Muscle of leg (tissue), 11 donors: Measurements from ENCODE around the gene NOTCH2. TPM values are rescaled to one million over a fixed set of nuclear protein-coding genes. Genes with fewer than 3 reads are reported as not detected.

Source experiments
- DNase-seq: peaks from one replicate; pipeline ENCODE4 v3.0.0; 2013
- H3K27ac ChIP-seq: one replicate; pipeline ENCODE4 v1.5.1; 2013; ENCODE audit warnings: mild to moderate bottlenecking, low read length, control low read depth
- H3K27me3 ChIP-seq: one replicate; pipeline ENCODE4 v1.6.1; 2013; ENCODE audit warnings: low read length; ENCODE audit not compliant: control insufficient read depth, insufficient read depth
- H3K36me3 ChIP-seq: one replicate; pipeline ENCODE4 v1.6.1; 2013; ENCODE audit warnings: low read length; ENCODE audit not compliant: control insufficient read depth, insufficient read depth
- H3K4me1 ChIP-seq: one replicate; pipeline ENCODE4 v1.6.1; 2013; ENCODE audit warnings: low read length; ENCODE audit not compliant: control insufficient read depth, insufficient read depth
- H3K4me3 ChIP-seq: one replicate; pipeline ENCODE4 v1.5.1; 2013; ENCODE audit warnings: low read length, control low read depth
- H3K9me3 ChIP-seq: replicated peaks from 2 replicates; pipeline ENCODE4 v1.6.1; 2013; ENCODE audit warnings: low read depth, low read length; ENCODE audit not compliant: control insufficient read depth
- WGBS: methylation state at CpG from one replicate; pipeline ENCODE4 v1.1.5; 2013; ENCODE audit warnings: missing lambda C conversion rate; ENCODE audit not compliant: insufficient coverage; 5-methylcytosine and 5-hydroxymethylcytosine counted together
- polyA plus RNA-seq, 8 donors: library from polyadenylated mRNA; unstranded; fragments of 120-200 nt; gene quantifications; one replicate each; pipeline versions ENCODE4 v1.2.1 to v1.2.3, GENCODE V29; 2013; ENCODE audit warnings: inconsistent platforms in 1 of 8, low replicate concordance in 1 of 8; ENCODE audit not compliant: insufficient read length in 8 of 8, insufficient read depth in 1 of 8
- total RNA-seq: library from RNA; stranded (reverse); fragments of 120-200 nt; gene quantifications from one replicate; pipeline ENCODE4 v1.2.4, GENCODE V29; 2013

Gene NOTCH2
- total and polyA plus RNA-seq, 9 donors = 34.9 to 79.5 (median 59.4) TPM

GRCh38 chr1:119946724-119947123, 122.7 kb downstream of the NOTCH2 start:
- H3K9me3 ChIP-seq = no peaks in the 10 kb centered on the region
- no CpG with 5 or more reads among the region's 1 CpG for WGBS
- H3K36me3 ChIP-seq = peaks cover 28% of the 10 kb centered on the region
- no peak for DNase-seq
- no peak overlapping the region for H3K27ac ChIP-seq
- no peak overlapping the region for H3K4me3 ChIP-seq
- no peaks in the 10 kb centered on the region for H3K4me1 ChIP-seq
- H3K27me3 ChIP-seq = no peaks in the 10 kb centered on the region

- Histone ChIP-seq H3K9me3 (no peaks in the 10 kb centered on the region), H3K4me1 (no peaks in the 10 kb centered on the region), H3K27me3 (no peaks in the 10 kb centered on the region), H3K4me3 (no peak overlapping the region), H3K36me3 (peaks cover 24% of the 10 kb centered on the region), H3K27ac (no peak overlapping the region)
- DNase-seq = no peak
- WGBS = no CpG with 5 or more reads among the region's 2 CpGs
These were observed 126.2 kb downstream of the NOTCH2 start for GRCh38 chr1:119943216-119943615.

- 66% methylated on average over 3 of the region's 4 CpGs for WGBS
- H3K36me3 ChIP-seq = peaks cover 35% of the 10 kb centered on the region
These were observed 128.1 kb downstream of the NOTCH2 start for GRCh38 chr1:119941392-119941791.

GRCh38 chr1:119940697-119941096, 128.8 kb downstream of the NOTCH2 start:
- Histone ChIP-seq H3K4me3 (no peak overlapping the region), H3K36me3 (peaks cover 42% of the 10 kb centered on the region)

More at GRCh38 chr1:119941392-119941791, 128.1 kb downstream of the NOTCH2 start:
- no peaks in the 10 kb centered on the region for H3K9me3 ChIP-seq
- H3K4me1 ChIP-seq = no peaks in the 10 kb centered on the region
- H3K4me3 ChIP-seq = no peak overlapping the region
- DNase-seq = no peak
- H3K27me3 ChIP-seq = no peaks in the 10 kb centered on the region
- H3K27ac ChIP-seq = no peak overlapping the region

GRCh38 chr1:119937198-119937597, 132.3 kb downstream of the NOTCH2 start:
- Histone ChIP-seq H3K4me3 (no peak overlapping the region), H3K9me3 (peaks cover 9% of the 10 kb centered on the region), H3K4me1 (no peaks in the 10 kb centered on the region), H3K27me3 (no peaks in the 10 kb centered on the region), H3K27ac (no peak overlapping the region), H3K36me3 (peaks cover 58% of the 10 kb centered on the region)
- DNase-seq = no peak
- WGBS = 89% methylated on average over 5 of the region's 5 CpGs

More at GRCh38 chr1:119940697-119941096, 128.8 kb downstream of the NOTCH2 start:
- no peaks in the 10 kb centered on the region for H3K27me3 ChIP-seq
- no peak for DNase-seq
- no peak overlapping the region for H3K27ac ChIP-seq
- H3K9me3 ChIP-seq = no peaks in the 10 kb centered on the region
- no peaks in the 10 kb centered on the region for H3K4me1 ChIP-seq

DNA sequence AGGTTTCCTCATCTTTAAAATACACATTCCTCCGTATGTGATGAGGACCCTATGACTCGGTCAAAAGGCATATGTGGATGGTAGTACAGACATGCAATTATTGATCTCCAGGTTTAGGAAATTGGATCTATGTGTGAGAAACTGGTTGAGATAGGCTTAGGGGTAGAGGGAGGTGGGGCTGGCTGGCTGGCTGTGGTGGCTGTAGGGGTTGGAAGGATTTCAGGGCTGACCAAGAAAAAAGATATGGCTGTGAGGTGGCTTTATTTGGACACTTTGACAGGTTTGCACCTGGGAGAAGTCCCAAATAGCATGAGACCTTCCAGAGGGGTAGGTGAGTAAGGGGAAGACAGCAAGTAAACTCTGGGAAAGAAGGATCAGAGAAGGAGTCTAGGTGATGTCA, 133.5 kb downstream of the NOTCH2 start:
- H3K4me3 ChIP-seq = no peak overlapping the region
- 100% methylated on average over 1 of the region's 2 CpGs for WGBS
- H3K36me3 ChIP-seq = peaks cover 52% of the 10 kb centered on the region
- no peak overlapping the region for H3K27ac ChIP-seq
- H3K27me3 ChIP-seq = no peaks in the 10 kb centered on the region
- H3K4me1 ChIP-seq = no peaks in the 10 kb centered on the region
- DNase-seq = no peak
- H3K9me3 ChIP-seq = peaks cover 9% of the 10 kb centered on the region

DNA sequence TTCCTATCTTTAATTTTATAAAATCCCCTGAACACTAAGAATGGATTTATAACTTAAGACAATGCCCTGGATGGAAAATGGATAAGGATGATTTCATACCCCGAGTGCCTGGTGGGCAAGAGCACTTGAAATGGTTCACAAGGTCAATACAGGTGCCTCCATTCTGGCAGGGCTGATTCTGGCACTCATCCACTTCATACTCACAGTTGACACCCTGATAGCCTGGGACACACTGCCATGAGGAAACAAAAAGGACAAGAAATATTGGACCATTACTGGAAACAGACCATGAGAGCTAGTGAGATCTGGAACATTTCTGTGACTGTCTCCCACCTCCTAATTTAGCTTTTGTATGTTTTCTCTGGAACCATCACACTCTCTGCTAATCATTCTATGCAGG, 134.1 kb downstream of the NOTCH2 start:
- Histone ChIP-seq H3K27me3 (no peaks in the 10 kb centered on the region), H3K4me3 (no peak overlapping the region), H3K4me1 (no peaks in the 10 kb centered on the region), H3K9me3 (peaks cover 9% of the 10 kb centered on the region), H3K27ac (no peak overlapping the region), H3K36me3 (peaks cover 49% of the 10 kb centered on the region)
- WGBS = no CpG with 5 or more reads among the region's 1 CpG
- no peak for DNase-seq

- Histone ChIP-seq H3K4me3 (no peak overlapping the region), H3K27me3 (no peaks in the 10 kb centered on the region), H3K27ac (no peak overlapping the region), H3K36me3 (peaks cover 48% of the 10 kb centered on the region), H3K9me3 (peaks cover 9% of the 10 kb centered on the region), H3K4me1 (no peaks in the 10 kb centered on the region)
- no peak for DNase-seq
These were observed 136.1 kb downstream of the NOTCH2 start for GRCh38 chr1:119933397-119933796.

GRCh38 chr1:119929643-119930315, 139.7 kb downstream of the NOTCH2 start:
- Histone ChIP-seq H3K36me3 (peaks cover 48% of the 10 kb centered on the region), H3K4me3 (no peak overlapping the region), H3K27me3 (no peaks in the 10 kb centered on the region), H3K27ac (no peak overlapping the region), H3K4me1 (peaks cover 18% of the 10 kb centered on the region), H3K9me3 (peaks cover 9% of the 10 kb centered on the region)
- DNase-seq = no peak
- 100% methylated on average over 1 of the region's 1 CpG for whole genome bisulfite sequencing

DNA sequence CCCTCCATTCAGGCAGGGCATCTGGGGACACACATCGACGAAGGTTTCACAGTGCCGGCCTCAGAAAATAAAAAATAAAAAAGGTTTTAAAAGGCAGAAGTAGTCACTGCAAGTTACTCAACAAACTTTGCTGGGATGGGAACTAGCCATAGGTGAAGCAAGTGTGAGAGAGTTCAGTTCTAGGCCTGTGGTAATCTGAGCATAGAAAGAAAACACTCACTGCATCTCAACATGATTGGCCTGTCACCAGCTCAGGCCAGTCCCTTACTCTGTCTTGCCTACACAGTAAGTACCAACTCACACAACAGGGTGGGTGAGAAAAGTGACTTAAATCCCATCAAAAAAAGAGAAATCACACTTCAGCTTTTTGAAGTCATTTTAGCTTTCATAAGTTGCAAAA, 142.9 kb downstream of the NOTCH2 start:
- H3K36me3 ChIP-seq = peaks cover 63% of the 10 kb centered on the region
- DNase-seq = no peak
- 92% methylated on average over 2 of the region's 3 CpGs for WGBS
- H3K9me3 ChIP-seq = no peaks in the 10 kb centered on the region
- H3K4me3 ChIP-seq = no peak overlapping the region
- H3K4me1 ChIP-seq = peaks cover 18% of the 10 kb centered on the region
- H3K27me3 ChIP-seq = no peaks in the 10 kb centered on the region
- H3K27ac ChIP-seq = no peak overlapping the region
